ENCODE data around the gene STAM.
"Not testable (repeated sequence)": the region's sequence is repeated elsewhere in the genome, so short reads cannot be mapped to it uniquely, and the experiment has no call there.

DNA sequence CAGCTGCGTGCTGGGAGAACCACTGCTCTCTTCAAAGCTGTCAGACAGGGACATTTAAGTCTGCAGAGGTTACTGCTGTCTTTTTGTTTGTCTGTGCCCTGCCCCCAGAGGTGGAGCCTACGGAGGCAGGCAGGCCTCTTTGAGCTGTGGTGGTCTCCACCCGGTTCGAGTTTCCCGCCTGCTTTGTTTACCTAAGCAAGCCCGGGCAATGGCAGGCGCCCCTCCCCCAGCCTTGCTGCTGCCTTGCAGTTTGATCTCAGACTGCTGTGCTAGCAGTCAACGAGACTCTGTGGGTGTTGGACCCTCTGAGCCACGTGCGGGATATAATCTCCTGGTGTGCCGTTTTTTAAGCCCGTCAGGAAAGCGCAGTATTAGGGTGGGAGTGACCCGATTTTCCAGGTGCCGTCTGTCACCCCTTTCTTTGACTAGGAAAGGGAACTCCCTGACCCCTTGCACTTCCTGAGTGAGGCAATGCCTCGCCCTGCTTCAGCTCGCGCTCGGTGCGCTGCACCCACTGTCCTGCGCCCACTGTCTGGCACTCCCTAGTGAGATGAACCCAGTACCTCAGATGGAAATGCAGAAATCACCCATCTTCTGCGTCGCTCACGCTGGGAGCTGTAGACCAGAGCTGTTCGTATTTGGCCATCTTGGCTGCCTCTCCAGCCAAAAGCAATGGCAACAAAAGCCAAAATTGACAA lies 78.5 kb downstream of the STAM start:
- not testable (repeated sequence) for TF ChIP-seq POLR2A (IDR thresholded peaks at IDR 0.05; ENCODE audit: low read depth, low read length); POLR2AphosphoS5 (IDR thresholded peaks at IDR 0.05; ENCODE audit: low read depth, low read length); TAF1 (IDR thresholded peaks at IDR 0.05; ENCODE audit: borderline replicate concordance, low read depth, low read length)
